ENCODE results near the gene BCAR3.

DNA sequence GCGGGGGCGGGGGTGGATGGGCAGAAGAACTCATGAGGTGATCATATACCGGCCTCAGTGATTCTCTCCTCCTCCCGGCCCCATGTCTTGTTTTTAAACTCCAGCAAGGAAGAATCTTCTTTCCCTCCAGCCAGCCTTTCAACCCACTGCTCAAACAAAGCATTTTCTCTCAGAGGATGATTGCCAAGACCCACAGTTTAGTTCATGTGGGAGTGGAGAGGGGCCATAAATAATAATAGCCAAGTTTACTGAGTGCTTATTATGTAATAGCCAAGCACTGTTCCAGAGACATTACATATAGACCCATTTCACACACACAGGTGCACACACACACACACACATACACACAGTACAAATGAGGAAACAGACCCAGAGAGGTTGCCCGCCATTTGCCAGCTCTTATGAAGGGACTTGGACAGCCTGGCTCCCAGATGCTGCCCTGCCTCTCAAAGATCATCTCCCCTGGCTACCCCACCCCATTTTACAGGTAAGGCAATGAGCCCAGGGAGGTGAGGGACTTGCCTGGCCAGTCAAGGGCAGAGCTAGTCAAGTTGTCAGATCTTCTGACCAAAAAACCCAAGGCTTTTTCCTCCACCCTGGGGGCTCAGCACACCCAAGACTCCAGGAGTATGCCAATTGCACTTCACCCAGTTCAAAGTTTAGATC, 18.0 kb upstream of the BCAR3 start:
- no peak for TF ChIP-seq POLR2A (IDR thresholded peaks at IDR 0.05)
- no peak for TF ChIP-seq POLR2AphosphoS5 (IDR thresholded peaks at IDR 0.05)

Measured in suprapubic skin (tissue), 4 donors.